G401.6 (cell line): ENCODE results near the gene MT1A.

ENCODE experiments used
- FAIRE-seq: peaks from 2 replicates; lab custom pipeline; 2012; peaks lifted over from hg19 to GRCh38; lab: Jason Lieb, UNC

MT1A gene

GRCh38 chr16:56681939-56682702 is 43.7 kb downstream of the MT1A start, which contains the start of gene MT1X:
TSS of gene MT1X (plus strand) at chr16:56682470. CDS start at chr16:56682541, 71 bp downstream.
- FAIRE-seq: no peak

DNA sequence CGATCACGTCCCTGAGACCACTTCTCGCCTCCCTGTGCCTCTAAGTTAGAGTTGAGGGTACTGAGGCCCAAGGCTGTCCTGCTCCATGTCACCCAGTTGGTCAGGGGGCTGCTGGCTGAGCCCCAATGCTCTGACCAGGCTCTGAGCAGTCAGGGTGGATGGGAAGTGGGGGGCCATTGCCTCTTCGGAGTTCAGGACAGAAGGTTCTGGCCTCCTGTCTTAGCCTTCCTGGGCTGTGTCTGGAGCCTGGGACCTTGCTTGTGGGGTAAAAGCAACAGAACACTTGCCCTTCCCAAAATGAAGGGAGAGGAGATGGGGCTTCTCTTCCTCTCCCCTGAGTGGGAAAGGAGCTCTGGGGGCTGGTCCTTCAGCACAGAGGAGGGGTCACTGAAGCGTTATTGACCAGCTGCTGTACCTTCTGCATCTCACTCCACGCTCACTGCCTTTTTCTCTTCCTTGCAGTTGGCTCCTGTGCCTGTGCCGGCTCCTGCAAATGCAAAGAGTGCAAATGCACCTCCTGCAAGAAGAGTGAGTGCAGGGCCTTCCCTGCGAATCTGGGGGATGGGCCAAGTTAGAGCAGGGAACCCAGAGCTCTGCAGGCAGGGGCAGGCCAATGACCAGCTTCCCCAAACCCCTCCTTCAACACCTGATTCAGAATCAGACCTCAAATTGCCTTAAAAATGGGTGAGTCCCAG is 44.4 kb downstream of the MT1A start:
- FAIRE-seq: no peak

DNA sequence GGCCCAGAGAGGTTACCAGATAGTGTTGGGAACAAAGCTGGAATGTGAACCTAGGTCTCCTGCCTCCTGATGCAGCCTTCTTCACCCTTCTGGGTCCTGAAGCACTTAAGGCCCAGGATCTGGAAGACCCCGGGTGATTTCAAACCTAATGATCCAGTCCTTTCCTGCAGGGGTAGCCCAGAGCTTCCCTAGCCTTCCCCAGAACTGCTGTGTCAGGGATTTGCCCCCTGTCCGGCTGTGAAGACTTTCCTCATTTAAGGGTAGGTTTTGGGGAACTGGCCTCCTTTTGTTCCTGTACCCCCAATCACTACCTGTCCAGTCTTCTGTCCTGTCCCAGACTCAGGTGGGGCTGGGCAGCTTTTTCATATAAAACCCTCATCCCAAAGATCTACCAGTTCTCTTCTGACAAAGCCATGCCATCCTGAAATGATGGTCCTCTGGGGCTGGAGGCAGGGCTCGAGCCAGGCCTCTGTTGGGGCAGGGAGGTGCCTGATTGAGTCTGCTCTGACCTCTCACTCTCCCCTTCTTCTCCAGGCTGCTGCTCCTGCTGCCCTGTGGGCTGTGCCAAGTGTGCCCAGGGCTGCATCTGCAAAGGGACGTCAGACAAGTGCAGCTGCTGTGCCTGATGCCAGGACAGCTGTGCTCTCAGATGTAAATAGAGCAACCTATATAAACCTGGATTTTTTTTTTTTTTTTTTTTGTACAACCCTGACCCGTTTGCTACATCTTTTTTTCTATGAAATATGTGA is 45.1 kb downstream of the MT1A start:
- FAIRE-seq: no peak

GRCh38 chr16:56684256-56684925 is 45.9 kb downstream of the MT1A start:
- no peak for FAIRE-seq

GRCh38 chr16:56684926-56685590 is 46.6 kb downstream of the MT1A start:
- FAIRE-seq: no peak

DNA sequence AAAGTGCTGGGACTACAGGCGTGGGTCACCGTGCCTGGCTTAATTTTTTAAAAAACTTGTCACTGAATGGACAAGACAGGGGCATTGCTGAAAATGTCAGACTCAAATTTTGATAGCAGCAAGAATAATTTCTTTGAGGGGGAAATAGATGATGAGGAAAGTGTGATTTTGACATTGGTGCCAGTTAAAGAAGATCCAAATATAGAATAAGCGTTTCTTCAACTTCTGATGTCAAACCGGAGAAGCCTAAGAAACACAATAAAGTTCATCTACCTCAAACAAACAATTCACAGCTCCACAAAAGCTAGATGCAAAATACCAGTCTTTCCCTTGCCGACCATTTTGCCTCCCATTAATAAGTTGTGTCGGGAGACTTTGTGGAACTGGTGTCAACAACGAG is 48.3 kb downstream of the MT1A start:
- FAIRE-seq: no peak

GRCh38 chr16:56688762-56689161 is 50.3 kb downstream of the MT1A start:
- no peak for FAIRE-seq

DNA sequence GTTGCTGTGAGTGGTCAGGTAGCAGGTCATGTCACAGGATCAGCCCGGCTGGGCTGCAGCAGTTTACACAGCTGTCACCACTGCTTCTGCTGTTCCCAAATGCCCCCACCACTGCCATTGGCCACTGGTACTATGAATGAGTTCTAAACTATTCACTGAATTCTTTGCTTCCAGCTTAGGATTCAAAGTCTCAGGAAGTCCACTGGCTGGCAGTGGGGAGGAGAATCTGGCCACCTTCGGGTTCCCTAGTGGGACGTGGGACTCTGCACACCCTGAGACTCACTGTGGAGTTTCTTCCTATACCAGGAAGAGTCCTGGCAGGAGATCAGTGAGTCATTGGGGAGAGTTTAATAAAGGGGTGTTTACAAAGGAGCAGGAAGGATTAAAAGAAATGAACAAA is 50.7 kb downstream of the MT1A start:
- FAIRE-seq: no peak
